Measurements from ENCODE around the gene AVPR2.

AVPR2 gene

GRCh38 chrX:153932220-153932915 is 27.9 kb downstream of the AVPR2 start:
- no peak overlapping the region for H3K27ac ChIP-seq
- TF ChIP-seq CTCF (IDR thresholded peaks at IDR 0.05) (no peak), ZFX (IDR thresholded peaks at IDR 0.05; ENCODE audit: borderline replicate concordance) (no peak)

- H3K27ac ChIP-seq: peak overlapping the region; percentile 72
- TF ChIP-seq CTCF (IDR thresholded peaks at IDR 0.05): no peak
Measured at GRCh38 chrX:153933748-153934147, 29.3 kb downstream of the AVPR2 start.

- H3K27ac ChIP-seq: peak overlapping the region; percentile 72
- TF ChIP-seq ZFX (IDR thresholded peaks at IDR 0.05; ENCODE audit: borderline replicate concordance) (no peak), CTCF (IDR thresholded peaks at IDR 0.05) (no peak)
Measured at GRCh38 chrX:153934148-153934761, 29.8 kb downstream of the AVPR2 start.

- H3K27ac ChIP-seq: peak within 1 kb of the TSS; percentile 72
- no peak for TF ChIP-seq CTCF (IDR thresholded peaks at IDR 0.05)
- TF ChIP-seq ZFX (IDR thresholded peaks at IDR 0.05; ENCODE audit: borderline replicate concordance): no peak
Measured at GRCh38 chrX:153934762-153935325, 30.4 kb downstream of the AVPR2 start, which contains the start of gene NAA10. TSS of gene NAA10 (minus strand) at chrX:153935037. CDS start at chrX:153934904, 133 bp downstream.

DNA sequence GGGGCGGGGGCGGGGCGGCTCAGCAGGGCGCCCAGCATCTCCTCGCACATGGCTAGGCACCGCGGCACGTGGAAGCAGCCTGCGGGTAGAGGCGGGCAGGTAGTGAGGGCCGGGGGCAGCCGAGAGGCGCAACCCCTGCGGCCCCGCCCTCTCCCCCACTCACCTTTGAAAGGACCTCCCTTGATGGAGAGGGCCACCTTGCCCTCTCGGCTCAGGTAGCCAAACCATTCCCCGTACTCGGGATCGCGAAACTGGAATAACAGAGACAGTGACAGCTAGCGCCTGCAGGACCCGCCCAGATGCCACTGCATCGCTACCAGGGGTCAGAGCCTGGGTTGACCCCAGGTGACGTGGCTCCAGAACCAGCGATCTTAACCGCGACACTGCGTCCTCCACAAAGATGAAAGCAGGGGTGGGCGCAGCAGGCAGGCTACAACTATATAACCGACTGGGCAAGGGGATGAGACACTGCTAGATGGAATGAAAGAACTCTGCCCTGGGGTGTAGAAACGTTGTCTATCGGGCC is 30.9 kb downstream of the AVPR2 start:
- TF ChIP-seq CTCF (IDR thresholded peaks at IDR 0.05) (no peak), ZFX (IDR thresholded peaks at IDR 0.05; ENCODE audit: borderline replicate concordance) (no peak)
- H3K27ac ChIP-seq: peak overlapping the region; percentile 40

DNA sequence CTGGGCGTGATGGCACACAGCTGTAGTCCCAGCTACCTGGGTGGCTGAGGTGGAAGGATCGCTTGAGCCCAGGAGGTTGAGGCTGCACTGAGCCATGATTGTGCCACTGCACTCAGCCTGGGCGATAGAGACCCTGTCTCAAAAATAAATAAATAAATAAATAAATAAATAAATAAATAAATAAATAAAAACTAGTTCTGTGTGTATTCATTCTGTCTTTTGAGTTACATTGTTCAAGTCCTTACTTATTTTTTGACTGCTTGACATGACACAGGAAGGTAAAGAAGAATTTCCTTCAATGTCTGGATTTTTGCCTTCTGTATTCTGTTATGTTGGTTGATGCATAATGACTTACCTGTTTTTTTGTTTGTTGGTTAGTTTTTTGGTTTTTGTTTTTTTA is 32.6 kb downstream of the AVPR2 start:
- no peak for TF ChIP-seq CTCF (IDR thresholded peaks at IDR 0.05)
- TF ChIP-seq ZFX (IDR thresholded peaks at IDR 0.05; ENCODE audit: borderline replicate concordance): no peak

More for the DNA sequence above, 32.6 kb downstream of the AVPR2 start:
- no peak overlapping the region for H3K27ac ChIP-seq

Measured in 22Rv1 (cell line).